ENCODE measurements around the gene BEGAIN.

DNA sequence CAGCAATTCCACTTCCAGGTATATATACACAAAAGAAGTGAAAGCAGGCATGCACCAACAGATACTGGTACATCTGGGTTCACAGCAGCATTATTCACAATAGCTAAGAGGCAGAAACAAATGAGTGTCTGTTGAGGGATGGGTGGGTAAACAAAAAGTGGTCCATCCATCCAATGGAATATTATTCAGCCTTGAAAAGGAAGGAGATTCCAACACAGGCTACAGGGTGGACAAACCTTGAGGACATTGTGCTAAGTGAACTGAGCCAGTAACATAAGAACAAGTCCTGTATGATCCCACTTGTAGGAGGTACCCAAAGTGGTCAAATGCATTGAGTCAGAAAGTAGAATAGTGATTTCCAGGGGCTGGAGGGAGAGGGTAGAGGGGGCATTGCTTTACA, 27.6 kb upstream of the BEGAIN start:
- TF ChIP-seq, protein P1, sequence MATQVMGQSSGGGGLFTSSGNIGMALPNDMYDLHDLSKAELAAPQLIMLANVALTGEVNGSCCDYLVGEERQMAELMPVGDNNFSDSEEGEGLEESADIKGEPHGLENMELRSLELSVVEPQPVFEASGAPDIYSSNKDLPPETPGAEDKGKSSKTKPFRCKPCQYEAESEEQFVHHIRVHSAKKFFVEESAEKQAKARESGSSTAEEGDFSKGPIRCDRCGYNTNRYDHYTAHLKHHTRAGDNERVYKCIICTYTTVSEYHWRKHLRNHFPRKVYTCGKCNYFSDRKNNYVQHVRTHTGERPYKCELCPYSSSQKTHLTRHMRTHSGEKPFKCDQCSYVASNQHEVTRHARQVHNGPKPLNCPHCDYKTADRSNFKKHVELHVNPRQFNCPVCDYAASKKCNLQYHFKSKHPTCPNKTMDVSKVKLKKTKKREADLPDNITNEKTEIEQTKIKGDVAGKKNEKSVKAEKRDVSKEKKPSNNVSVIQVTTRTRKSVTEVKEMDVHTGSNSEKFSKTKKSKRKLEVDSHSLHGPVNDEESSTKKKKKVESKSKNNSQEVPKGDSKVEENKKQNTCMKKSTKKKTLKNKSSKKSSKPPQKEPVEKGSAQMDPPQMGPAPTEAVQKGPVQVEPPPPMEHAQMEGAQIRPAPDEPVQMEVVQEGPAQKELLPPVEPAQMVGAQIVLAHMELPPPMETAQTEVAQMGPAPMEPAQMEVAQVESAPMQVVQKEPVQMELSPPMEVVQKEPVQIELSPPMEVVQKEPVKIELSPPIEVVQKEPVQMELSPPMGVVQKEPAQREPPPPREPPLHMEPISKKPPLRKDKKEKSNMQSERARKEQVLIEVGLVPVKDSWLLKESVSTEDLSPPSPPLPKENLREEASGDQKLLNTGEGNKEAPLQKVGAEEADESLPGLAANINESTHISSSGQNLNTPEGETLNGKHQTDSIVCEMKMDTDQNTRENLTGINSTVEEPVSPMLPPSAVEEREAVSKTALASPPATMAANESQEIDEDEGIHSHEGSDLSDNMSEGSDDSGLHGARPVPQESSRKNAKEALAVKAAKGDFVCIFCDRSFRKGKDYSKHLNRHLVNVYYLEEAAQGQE (IDR thresholded peaks at IDR 0.05), result no peak
- TF ChIP-seq, protein P2, sequence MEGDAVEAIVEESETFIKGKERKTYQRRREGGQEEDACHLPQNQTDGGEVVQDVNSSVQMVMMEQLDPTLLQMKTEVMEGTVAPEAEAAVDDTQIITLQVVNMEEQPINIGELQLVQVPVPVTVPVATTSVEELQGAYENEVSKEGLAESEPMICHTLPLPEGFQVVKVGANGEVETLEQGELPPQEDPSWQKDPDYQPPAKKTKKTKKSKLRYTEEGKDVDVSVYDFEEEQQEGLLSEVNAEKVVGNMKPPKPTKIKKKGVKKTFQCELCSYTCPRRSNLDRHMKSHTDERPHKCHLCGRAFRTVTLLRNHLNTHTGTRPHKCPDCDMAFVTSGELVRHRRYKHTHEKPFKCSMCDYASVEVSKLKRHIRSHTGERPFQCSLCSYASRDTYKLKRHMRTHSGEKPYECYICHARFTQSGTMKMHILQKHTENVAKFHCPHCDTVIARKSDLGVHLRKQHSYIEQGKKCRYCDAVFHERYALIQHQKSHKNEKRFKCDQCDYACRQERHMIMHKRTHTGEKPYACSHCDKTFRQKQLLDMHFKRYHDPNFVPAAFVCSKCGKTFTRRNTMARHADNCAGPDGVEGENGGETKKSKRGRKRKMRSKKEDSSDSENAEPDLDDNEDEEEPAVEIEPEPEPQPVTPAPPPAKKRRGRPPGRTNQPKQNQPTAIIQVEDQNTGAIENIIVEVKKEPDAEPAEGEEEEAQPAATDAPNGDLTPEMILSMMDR (IDR thresholded peaks at IDR 0.05), result no peak
- no peak for TF ChIP-seq RAD21 (conservative IDR thresholded peaks at IDR 0.05 in 1 of 2, IDR thresholded peaks at IDR 0.05 in 1 of 2)
- no peak for TF ChIP-seq NPAS2 (CRISPR knock-in tag; IDR thresholded peaks at IDR 0.05; ENCODE audit: borderline replicate concordance)
- no peak for TF ChIP-seq CBX8 (IDR thresholded peaks at IDR 0.05)
- TF ChIP-seq CBX2 (IDR thresholded peaks at IDR 0.05; ENCODE audit: borderline replicate concordance, low read depth), result no peak
- TF ChIP-seq RNF2 (IDR thresholded peaks at IDR 0.05; ENCODE audit: borderline replicate concordance, low read depth), result no peak
- TF ChIP-seq ESRRA (IDR thresholded peaks at IDR 0.05; ENCODE audit: borderline replicate concordance, low read length), result no peak

Data from A549 (cell line).